MG63 (cell line): Measurements from ENCODE around the gene ATP6V0E1. TPM values are rescaled to one million over a fixed set of nuclear protein-coding genes. Genes with fewer than 3 reads are reported as not detected.
"Not testable (repeated sequence)": the region's sequence is repeated elsewhere in the genome, so short reads cannot be mapped to it uniquely, and the experiment has no call there.

Experiments used
- DNase-seq: peaks from one replicate; pipeline ENCODE4 v3.0.0-alpha.2; 2020
- H3K27me3 ChIP-seq: fragments of 250-450 bp; sonication (Bioruptor Pico); 2 replicates; pipeline ENCODE4 v1.5.1; 2020; ENCODE audit warnings: mild to moderate bottlenecking, moderate library complexity
- H3K36me3 ChIP-seq: fragments of 250-450 bp; sonication (Bioruptor Pico); 2 replicates; pipeline ENCODE4 v1.5.1; 2020; ENCODE audit warnings: mild to moderate bottlenecking, moderate library complexity
- H3K4me3 ChIP-seq: fragments of 250-450 bp; sonication (Bioruptor Pico); 2 replicates; pipeline ENCODE4 v1.5.1; 2020; ENCODE audit warnings: mild to moderate bottlenecking, moderate library complexity
- H3K9me3 ChIP-seq: fragments of 250-450 bp; sonication (Bioruptor Pico); 2 replicates; pipeline ENCODE4 v1.5.1; 2020; ENCODE audit warnings: mild to moderate bottlenecking, moderate library complexity
- total RNA-seq: library from RNA; depleted of rRNA; stranded (reverse); fragments of >200 nt; shearing (Covaris generic); gene quantifications from 2 replicates; pipeline ENCODE4 v1.2.3, GENCODE V29; 2014; ENCODE audit warnings: low replicate concordance; rRNA removed

ATP6V0E1 gene
- total RNA-seq, 1 experiment from 2014 or later: 296 TPM

- Histone ChIP-seq H3K9me3 (peaks cover 2% of the 10 kb centered on the region; the same call in 1 of the 2 replicates), H3K4me3 (no peak overlapping the region), H3K27me3 (no peaks in the 10 kb centered on the region), H3K36me3 (no peaks in the 10 kb centered on the region)
- DNase-seq: no peak
Observed at GRCh38 chr5:173075137-173075843, 91.7 kb downstream of the ATP6V0E1 start.

GRCh38 chr5:173075970-173076369, 92.4 kb downstream of the ATP6V0E1 start:
- H3K9me3 ChIP-seq: peaks cover 2% of the 10 kb centered on the region; the same call in 1 of the 2 replicates

GRCh38 chr5:173076471-173076870, 92.9 kb downstream of the ATP6V0E1 start:
- not testable (repeated sequence) for DNase-seq, H3K9me3 ChIP-seq, H3K4me3 ChIP-seq, H3K36me3 ChIP-seq, H3K27me3 ChIP-seq

More at GRCh38 chr5:173075970-173076369, 92.4 kb downstream of the ATP6V0E1 start:
- no peaks in the 10 kb centered on the region for H3K36me3 ChIP-seq
- no peak overlapping the region for H3K4me3 ChIP-seq
- DNase-seq: no peak
- H3K27me3 ChIP-seq: no peaks in the 10 kb centered on the region

GRCh38 chr5:173078878-173079277, 95.3 kb downstream of the ATP6V0E1 start:
- no peaks in the 10 kb centered on the region for H3K27me3 ChIP-seq
- H3K4me3 ChIP-seq: no peak overlapping the region
- H3K36me3 ChIP-seq: 0 out of 2 replicates have a peak, but pooled peaks cover 7% of the 10 kb centered on the region
- H3K9me3 ChIP-seq: peaks cover 2% of the 10 kb centered on the region; the same call in 1 of the 2 replicates
- no peak for DNase-seq

Other genes starting within 250 kb of the ATP6V0E1 start
- 80.6 and 99.2 TPM in 2 replicates for gene DUSP1, start 212.6 kb upstream of the ATP6V0E1 start, total RNA-seq
- gene ERGIC1, start 149.5 kb upstream of the ATP6V0E1 start, total RNA-seq: 65.6 and 98.8 TPM in 2 replicates
- gene RPL26L1, start 24.3 kb upstream of the ATP6V0E1 start, total RNA-seq: 132 and 142 TPM in 2 replicates
- 4.3 and 9.2 TPM in 2 replicates for gene CREBRF, start 72.6 kb downstream of the ATP6V0E1 start, total RNA-seq
- gene BNIP1, start 160.8 kb downstream of the ATP6V0E1 start, total RNA-seq: 35.4 and 47.6 TPM in 2 replicates